ENCODE data around the gene MRTFB.

- TF ChIP-seq, protein P1, sequence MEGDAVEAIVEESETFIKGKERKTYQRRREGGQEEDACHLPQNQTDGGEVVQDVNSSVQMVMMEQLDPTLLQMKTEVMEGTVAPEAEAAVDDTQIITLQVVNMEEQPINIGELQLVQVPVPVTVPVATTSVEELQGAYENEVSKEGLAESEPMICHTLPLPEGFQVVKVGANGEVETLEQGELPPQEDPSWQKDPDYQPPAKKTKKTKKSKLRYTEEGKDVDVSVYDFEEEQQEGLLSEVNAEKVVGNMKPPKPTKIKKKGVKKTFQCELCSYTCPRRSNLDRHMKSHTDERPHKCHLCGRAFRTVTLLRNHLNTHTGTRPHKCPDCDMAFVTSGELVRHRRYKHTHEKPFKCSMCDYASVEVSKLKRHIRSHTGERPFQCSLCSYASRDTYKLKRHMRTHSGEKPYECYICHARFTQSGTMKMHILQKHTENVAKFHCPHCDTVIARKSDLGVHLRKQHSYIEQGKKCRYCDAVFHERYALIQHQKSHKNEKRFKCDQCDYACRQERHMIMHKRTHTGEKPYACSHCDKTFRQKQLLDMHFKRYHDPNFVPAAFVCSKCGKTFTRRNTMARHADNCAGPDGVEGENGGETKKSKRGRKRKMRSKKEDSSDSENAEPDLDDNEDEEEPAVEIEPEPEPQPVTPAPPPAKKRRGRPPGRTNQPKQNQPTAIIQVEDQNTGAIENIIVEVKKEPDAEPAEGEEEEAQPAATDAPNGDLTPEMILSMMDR (conservative IDR thresholded peaks at IDR 0.05), result no peak
- no peak for TF ChIP-seq EZH2 (IDR thresholded peaks at IDR 0.05; ENCODE audit: low read depth)
These were observed 232.7 kb downstream of the MRTFB start for GRCh38 chr16:14303639-14304394.

Measured in PC-9 (cell line).